NCI-H510A treated with DMSO at 0.1 percent for 48 hours (cell line): ENCODE measurements around the gene PCOLCE2.
A peak's percentile ranks its signal among the peaks of the same experiment; 100 is the strongest.

ENCODE experiments used
- DNase-seq: peaks from one replicate; lab custom pipeline; 2025; lab: John Stamatoyannopoulos, UW

PCOLCE2 gene

GRCh38 chr3:142863930-142864920 lies 24.7 kb downstream of the PCOLCE2 start:
- no peak for DNase-seq

GRCh38 chr3:142863010-142863817 lies 25.7 kb downstream of the PCOLCE2 start:
- no peak for DNase-seq

DNA sequence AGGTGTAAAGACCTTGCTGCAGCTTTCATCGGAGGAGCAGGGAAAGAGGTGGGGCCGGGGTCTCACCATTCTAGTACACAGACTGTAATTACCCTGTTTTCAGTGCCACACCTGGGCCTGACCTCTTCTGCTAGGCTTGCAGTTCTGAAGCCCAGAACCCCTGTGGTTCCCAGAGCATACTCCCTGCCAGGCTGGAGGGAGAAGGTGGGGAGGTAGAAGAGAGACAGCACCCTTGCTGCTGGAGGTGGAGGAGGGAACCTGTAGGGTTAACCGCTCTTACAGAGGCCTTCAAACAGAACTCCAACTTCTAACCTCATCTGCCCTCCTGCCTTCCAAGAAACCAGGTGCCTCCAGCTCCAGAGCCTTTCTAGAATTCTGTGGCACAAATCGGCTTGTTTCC lies 27.0 kb downstream of the PCOLCE2 start:
- DNase-seq: no peak

- DNase-seq: peak; percentile 16
Observed at GRCh38 chr3:142858043-142858442, 30.8 kb downstream of the PCOLCE2 start.

DNA sequence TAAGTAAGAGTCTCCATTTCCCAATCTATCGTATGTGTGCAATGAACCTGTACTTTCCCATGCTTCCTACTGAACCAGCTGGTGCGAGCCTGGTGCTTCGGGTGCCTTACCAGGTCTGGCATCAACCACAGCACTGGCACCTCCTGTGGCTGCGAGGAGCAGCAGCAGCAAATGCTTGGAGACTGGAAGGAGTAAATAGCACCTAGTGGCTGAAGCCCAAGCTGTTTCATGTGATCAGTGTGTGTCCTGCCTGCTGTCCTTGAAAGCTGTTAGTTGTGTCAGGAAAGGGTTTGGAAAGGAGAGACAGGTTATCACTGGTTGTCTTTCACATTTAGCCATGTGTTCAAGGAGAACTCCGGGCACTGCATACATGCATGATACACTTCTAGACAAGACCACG lies 31.8 kb downstream of the PCOLCE2 start:
- peak; percentile 27 for DNase-seq

- DNase-seq: no peak
Observed at GRCh38 chr3:142853270-142854168, 35.4 kb downstream of the PCOLCE2 start.

GRCh38 chr3:142852009-142852408 lies 36.9 kb downstream of the PCOLCE2 start:
- DNase-seq: no peak

GRCh38 chr3:142850395-142851023 lies 38.4 kb downstream of the PCOLCE2 start:
- peak; percentile 19 for DNase-seq

GRCh38 chr3:142849148-142849547 lies 39.7 kb downstream of the PCOLCE2 start:
- no peak for DNase-seq

- DNase-seq: no peak
Observed at GRCh38 chr3:142846779-142847577, 41.9 kb downstream of the PCOLCE2 start.

DNA sequence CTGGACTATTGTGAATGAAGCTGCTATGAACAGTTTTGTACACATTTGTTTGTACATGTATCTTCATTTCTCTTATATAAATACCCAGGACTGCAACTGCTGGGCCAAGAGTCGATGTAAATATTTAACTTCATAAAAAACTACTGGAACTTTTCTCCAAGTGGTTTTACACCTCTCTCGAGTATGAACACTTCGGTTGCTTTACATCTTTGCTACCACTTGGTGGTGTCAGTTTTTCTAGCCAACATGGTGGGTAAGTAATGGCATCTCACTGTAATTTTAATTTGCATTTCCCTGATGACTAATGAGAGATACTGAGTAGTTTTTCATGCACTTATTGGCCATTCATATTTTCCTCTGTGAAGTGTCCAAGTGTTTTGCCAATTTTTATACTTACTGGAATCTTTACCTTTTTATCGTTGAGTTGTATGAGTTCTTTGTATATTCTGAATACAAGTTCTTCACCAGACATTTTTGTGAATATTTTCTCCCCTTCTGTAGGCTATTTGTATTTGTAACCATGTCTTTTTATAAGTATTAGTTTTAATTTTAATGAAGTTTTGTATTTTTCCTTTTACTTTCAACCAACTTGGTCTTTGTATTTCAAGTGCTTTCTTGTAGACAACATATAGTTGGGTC lies 44.4 kb downstream of the PCOLCE2 start:
- peak; percentile 8 for DNase-seq

GRCh38 chr3:142839831-142840230 lies 49.1 kb downstream of the PCOLCE2 start:
- no peak for DNase-seq

- no peak for DNase-seq
Observed at GRCh38 chr3:142837526-142837925, 51.4 kb downstream of the PCOLCE2 start.

GRCh38 chr3:142828703-142829305 lies 60.1 kb downstream of the PCOLCE2 start:
- DNase-seq: peak; percentile 40

GRCh38 chr3:142819179-142819578 lies 69.7 kb downstream of the PCOLCE2 start:
- DNase-seq: no peak

- DNase-seq: no peak
Observed at GRCh38 chr3:142818651-142819050, 70.2 kb downstream of the PCOLCE2 start.

GRCh38 chr3:142817897-142818296 lies 71.0 kb downstream of the PCOLCE2 start:
- no peak for DNase-seq

DNA sequence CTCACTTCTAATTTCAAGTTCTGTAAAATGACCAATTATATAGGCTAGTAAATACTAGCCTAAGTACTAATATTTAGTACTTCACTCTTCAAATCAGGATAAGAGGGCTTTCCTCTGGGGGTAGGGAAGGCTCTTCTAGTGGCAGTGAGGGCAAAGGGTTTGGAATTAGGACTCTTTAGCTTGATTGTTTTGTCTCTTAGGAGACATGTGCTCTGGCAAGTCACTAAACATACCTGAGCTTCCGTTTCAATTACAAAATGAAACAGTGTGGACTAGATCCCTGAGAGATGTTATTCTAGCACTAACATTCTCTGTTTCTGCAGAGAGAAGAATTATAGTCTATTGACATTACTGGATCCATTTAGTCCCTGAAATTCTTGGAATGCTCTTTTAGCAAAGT lies 71.5 kb downstream of the PCOLCE2 start:
- DNase-seq: no peak

DNA sequence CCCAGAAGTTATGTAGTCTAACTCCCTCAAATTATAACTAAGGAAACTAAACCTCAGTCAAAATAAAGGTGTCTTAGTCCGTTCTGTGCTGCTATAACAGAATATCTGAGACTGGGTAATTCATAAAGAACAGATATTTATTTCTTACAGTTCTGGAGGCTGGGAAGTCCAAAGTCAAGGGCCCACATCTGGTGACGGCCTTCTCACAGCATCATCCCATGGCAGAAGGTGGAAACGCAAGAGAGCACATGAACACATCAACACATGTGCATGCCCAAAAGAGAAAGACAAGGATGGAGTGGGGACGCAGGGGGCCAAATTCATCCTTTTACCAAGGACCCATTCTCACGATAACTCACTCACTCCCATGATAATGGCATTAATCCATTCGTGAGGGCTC lies 73.1 kb downstream of the PCOLCE2 start:
- no peak for DNase-seq

- no peak for DNase-seq
Observed at GRCh38 chr3:142809259-142809658, 79.6 kb downstream of the PCOLCE2 start.
